Sigmoid colon (tissue), 7 donors: ENCODE measurements around the gene DHCR7. TPM values are rescaled to one million over a fixed set of nuclear protein-coding genes. Genes with fewer than 3 reads are reported as not detected.

Experiments
- DNase-seq: peaks from one replicate; pipeline ENCODE4 v3.0.0-alpha.2; 2019
- H3K27ac ChIP-seq, 4 donors: fragments of 200-600 bp; sonication (generic); one replicate each; pipeline ENCODE4 v1.5.1; 2016 to 2019; ENCODE audit warnings: mild to moderate bottlenecking in 1 of 4
- H3K27me3 ChIP-seq, 3 donors: fragments of 200-600 bp; sonication (generic); one replicate each; pipeline ENCODE4 v1.5.1; 2019; ENCODE audit warnings: mild to moderate bottlenecking in 1 of 3
- H3K36me3 ChIP-seq, 4 donors: fragments of 200-600 bp; sonication (generic); one replicate each; pipeline ENCODE4 v1.5.1; 2016 to 2019
- H3K4me1 ChIP-seq, 4 donors: fragments of 200-600 bp; sonication (generic); one replicate each; pipeline ENCODE4 v1.5.1; 2017 to 2019
- H3K4me3 ChIP-seq, 4 donors: fragments of 200-600 bp; sonication (generic); one replicate each; pipeline ENCODE4 v1.5.1; 2017 to 2019; ENCODE audit warnings: mild to moderate bottlenecking in 2 of 4, moderate library complexity in 1 of 4
- H3K9me3 ChIP-seq, 4 donors: fragments of 200-600 bp in 3 of 4; sonication (generic) in 3 of 4; one replicate each; pipeline versions ENCODE4 v1.5.1 to v1.6.1; 2013 to 2019
- CTCF ChIP-seq, 4 experiments: fragments of 450-650 bp in 3 of 4; fragments of 200-600 bp in 1 of 4; IDR thresholded peaks; one replicate each; pipeline ENCODE4 v1.5.1; 2016 to 2019; ENCODE audit warnings: antibody characterized with exemption in 4 of 4, mild to moderate bottlenecking in 3 of 4, moderate library complexity in 2 of 4
- EP300 ChIP-seq, 4 donors: sonication (generic); formaldehyde crosslinking; IDR thresholded peaks; one replicate each; pipeline ENCODE4 v1.6.1; 2017; ENCODE audit warnings: antibody characterized with exemption in 4 of 4
- POLR2A ChIP-seq, 2 donors: fragments of 450-650 bp; IDR thresholded peaks; one replicate each; pipeline ENCODE4 v1.6.1; 2016; ENCODE audit warnings: antibody characterized with exemption in 2 of 2, mild to moderate bottlenecking in 2 of 2, moderate library complexity in 2 of 2
- POLR2AphosphoS5 ChIP-seq, 4 donors: sonication (generic); formaldehyde crosslinking; IDR thresholded peaks; one replicate each; pipeline ENCODE4 v1.6.1; 2017; ENCODE audit warnings: antibody characterized with exemption in 4 of 4
- WGBS, 2 donors: extraction: QIAGEN DNeasy Blood & Tissue Kit; methylation state at CpG; one replicate each; pipeline ENCODE4 v1.1.7; 2013; 5-methylcytosine and 5-hydroxymethylcytosine counted together
- intact Hi-C: fragments of 100-400 bp; cut with DNase I; formaldehyde crosslinking; loops from one replicate; pipeline ENCODE4 v1.15.1; 2023
- polyA plus RNA-seq, 3 donors: library from polyadenylated mRNA; stranded (reverse); fragments of 200-250 nt; gene quantifications; one replicate each; pipeline ENCODE4 v1.2.3, GENCODE V29; 2013
- total RNA-seq, 4 donors: library from RNA; depleted of rRNA; stranded (reverse); fragments of >200 nt; gene quantifications; one replicate each; pipeline ENCODE4 v1.1.0, GENCODE V29; 2016
- donor health status: healthy with polysubstance abuse.
- donor health status: Bipolar disorder and iron deficiency.
- donor health status: healthy.

Gene DHCR7
- total and polyA plus RNA-seq, 7 donors = 2.4 to 54.2 (median 6.0) TPM

DNA sequence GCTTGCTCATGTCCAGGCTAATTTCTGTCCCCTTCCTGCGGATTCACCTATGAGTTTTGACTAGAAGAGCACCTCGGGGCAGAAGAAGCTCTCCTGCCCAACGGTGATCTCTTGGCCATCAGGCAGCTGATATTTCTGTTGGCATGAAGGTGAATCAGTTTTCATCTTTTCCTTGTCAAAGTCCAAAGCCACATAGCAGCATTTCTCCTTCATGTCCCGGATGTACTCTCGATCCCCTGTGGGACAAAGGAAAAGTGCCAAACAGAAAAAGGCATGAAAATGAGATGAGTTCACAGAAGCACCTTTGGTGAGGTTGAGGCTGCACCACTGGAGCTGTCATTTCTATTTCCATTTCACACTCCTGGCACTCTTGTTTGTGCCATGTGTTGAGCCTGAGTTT, 56.8 kb downstream of the DHCR7 start:
- intact Hi-C loops = no loop called here

GRCh38 chr11:71388637-71389235, 59.5 kb downstream of the DHCR7 start:
- Histone ChIP-seq H3K4me3 (no peak overlapping the region), H3K36me3 (no peaks in the 10 kb centered on the region), H3K9me3 (no peaks in the 10 kb centered on the region), H3K27me3 (peaks cover 0 to 23% (median 3%) of the 10 kb centered on the region in 3 donors), H3K27ac (no peak overlapping the region), H3K4me1 (no peaks in the 10 kb centered on the region)
- 82 to 89% methylated on average over 7 of the region's 7 CpGs for WGBS, 2 donors
- intact Hi-C loops = no loop called here
- no peak for TF ChIP-seq EP300 (IDR thresholded peaks at IDR 0.05)
- no peak for TF ChIP-seq CTCF (IDR thresholded peaks at IDR 0.05)
- TF ChIP-seq POLR2A (IDR thresholded peaks at IDR 0.05) = no peak
- TF ChIP-seq POLR2AphosphoS5 (IDR thresholded peaks at IDR 0.05) = no peak
- DNase-seq = no peak

More for the DNA sequence above, 56.8 kb downstream of the DHCR7 start:
- H3K36me3 ChIP-seq = no peaks in the 10 kb centered on the region
- peaks cover 3 to 41% (median 7%) of the 10 kb centered on the region in 3 donors for H3K27me3 ChIP-seq
- H3K4me1 ChIP-seq = no peaks in the 10 kb centered on the region
- H3K9me3 ChIP-seq = no peaks in the 10 kb centered on the region
- H3K27ac ChIP-seq = no peak overlapping the region
- WGBS, 2 donors = 31 to 72% methylated on average over 5 of the region's 5 CpGs
- DNase-seq = no peak
- TF ChIP-seq EP300 (IDR thresholded peaks at IDR 0.05) (no peak), POLR2AphosphoS5 (IDR thresholded peaks at IDR 0.05) (no peak), POLR2A (IDR thresholded peaks at IDR 0.05) (no peak), CTCF (IDR thresholded peaks at IDR 0.05) (no peak)
- no peak overlapping the region for H3K4me3 ChIP-seq

DNA sequence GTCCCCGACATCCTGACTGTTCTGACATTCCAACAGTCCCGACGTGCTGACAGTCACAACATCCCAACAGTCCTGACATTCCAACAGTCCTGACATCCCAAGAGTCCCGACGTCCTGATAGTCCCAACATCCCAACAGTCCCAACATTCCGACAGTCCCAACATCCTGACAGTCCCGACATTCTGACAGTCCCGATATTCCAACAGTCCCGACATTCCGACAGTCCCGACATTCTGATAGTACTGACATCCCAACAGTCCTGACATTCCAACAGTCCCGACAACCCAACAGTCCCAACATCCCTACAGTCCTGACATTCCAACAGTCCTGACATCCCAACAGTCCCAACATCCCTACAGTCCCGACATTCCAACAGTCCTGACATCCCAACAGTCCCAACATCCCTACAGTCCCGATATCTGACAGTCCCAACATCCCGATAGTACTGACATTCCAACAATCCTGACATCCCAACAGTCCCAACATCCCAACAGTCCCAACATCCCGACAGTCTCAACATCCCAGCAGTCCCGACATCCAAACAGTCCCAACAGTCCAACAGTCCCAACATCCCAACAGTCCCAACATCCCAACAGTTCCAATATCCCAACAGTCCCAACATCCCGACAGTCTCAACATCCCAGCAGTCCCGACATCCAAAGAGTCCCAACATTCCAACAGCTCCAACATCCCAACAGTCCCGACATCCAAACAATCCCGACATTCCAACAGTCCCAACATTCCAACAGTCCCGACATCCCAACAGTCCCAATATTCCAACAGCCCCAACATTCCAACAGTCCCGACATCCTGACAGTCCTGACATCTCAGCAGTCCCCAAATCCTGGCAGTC, 60.2 kb downstream of the DHCR7 start:
- DNase-seq = no peak
- H3K27ac ChIP-seq = no peak overlapping the region
- no peaks in the 10 kb centered on the region for H3K9me3 ChIP-seq
- H3K4me1 ChIP-seq = no peaks in the 10 kb centered on the region
- no peak overlapping the region for H3K4me3 ChIP-seq
- no peaks in the 10 kb centered on the region for H3K36me3 ChIP-seq
- peaks cover 0 to 17% (median 0%) of the 10 kb centered on the region in 3 donors for H3K27me3 ChIP-seq
- intact Hi-C loops = no loop called here
- TF ChIP-seq POLR2A (IDR thresholded peaks at IDR 0.05) (no peak), CTCF (IDR thresholded peaks at IDR 0.05) (no peak), EP300 (IDR thresholded peaks at IDR 0.05) (no peak), POLR2AphosphoS5 (IDR thresholded peaks at IDR 0.05) (no peak)
- WGBS, 2 donors = 90 to 91% methylated on average over 23 of the region's 23 CpGs

DNA sequence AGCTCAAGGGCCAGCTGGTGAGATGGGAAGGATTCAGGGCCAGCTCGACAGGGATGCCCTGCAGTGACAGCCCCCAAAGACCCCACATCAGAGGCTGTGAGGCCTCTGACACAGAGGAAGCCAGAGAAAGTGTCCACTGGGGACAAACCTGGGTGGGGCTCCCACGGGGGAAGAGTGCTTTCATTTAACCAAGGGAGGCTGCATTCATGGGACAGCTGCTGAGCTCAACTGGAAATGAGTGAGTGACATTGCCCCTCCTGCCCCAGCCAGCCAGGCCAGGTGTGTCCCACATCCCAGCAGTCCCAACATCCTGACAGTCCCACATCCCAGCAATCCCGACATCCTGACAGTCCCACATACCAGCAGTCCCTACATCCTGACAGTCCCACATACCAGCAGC, 61.0 kb downstream of the DHCR7 start:
- 75 to 86% methylated on average over 3 of the region's 3 CpGs for WGBS, 2 donors

More for the DNA sequence above, 61.0 kb downstream of the DHCR7 start:
- Histone ChIP-seq H3K36me3 (no peaks in the 10 kb centered on the region), H3K27me3 (peaks cover 0 to 10% (median 0%) of the 10 kb centered on the region in 3 donors), H3K4me3 (no peak overlapping the region), H3K4me1 (no peaks in the 10 kb centered on the region), H3K9me3 (no peaks in the 10 kb centered on the region), H3K27ac (no peak overlapping the region)
- TF ChIP-seq POLR2A (IDR thresholded peaks at IDR 0.05) (no peak), EP300 (IDR thresholded peaks at IDR 0.05) (no peak), CTCF (IDR thresholded peaks at IDR 0.05) (no peak), POLR2AphosphoS5 (IDR thresholded peaks at IDR 0.05) (no peak)
- intact Hi-C loops = no loop called here
- DNase-seq = no peak
